HCT116 (cell line): ENCODE measurements around the gene C4orf50. TPM values are rescaled to one million over a fixed set of nuclear protein-coding genes. Genes with fewer than 3 reads are reported as not detected.

Experiments
- ATAC-seq: fragments of 200-7000 bp; cut with Tn5 transposase; 2 replicates; pipeline ENCODE4 v1.9.1; 2020; ENCODE audit warnings: mild to moderate bottlenecking, moderate library complexity
- BruUV-seq: library from RNA; stranded (reverse); fragments of 400-500 nt; replicated peaks from 2 replicates; lab custom pipeline; 2021; lab: Mats Ljungman, UMichigan
- CTCF ChIA-PET: fragments of 300-600 bp; sonication (Branson Sonifier 250); formaldehyde crosslinking; loops from one replicate; lab custom pipeline; 2021; ENCODE audit warnings: antibody characterized with exemption; lab: Charles Lee
- POLR2A ChIA-PET: fragments of 300-600, 350-600 bp; sonication (Branson Sonifier 250); formaldehyde crosslinking; loops from one replicate; lab custom pipeline; 2021; ENCODE audit warnings: antibody characterized with exemption; lab: Charles Lee
- RAD21 ChIA-PET, 2 experiments: fragments of 300-600 bp; sonication (Branson Sonifier 250); formaldehyde crosslinking; loops; one replicate each; lab custom pipeline; 2023; ENCODE audit warnings: low total read pairs in 2 of 2; ENCODE audit not compliant: uncharacterized antibody in 2 of 2, unreplicated experiment in 2 of 2, low non-redundant PET in 1 of 2; lab: Charles Lee
- DNase-seq: peaks from one replicate; pipeline ENCODE4 v3.0.0-alpha.2; 2010; ENCODE audit warnings: low read depth, low spot score
- H2AFZ ChIP-seq: fragments of 200-600 bp; shearing (Covaris generic), sonication (generic); 2 replicates; pipeline ENCODE4 v1.6.1; 2017; ENCODE audit warnings: low read depth, mixed run types, mixed read lengths, antibody characterized with exemption, low read length; ENCODE audit not compliant: poor library complexity, severe bottlenecking
- H3K27ac ChIP-seq: 2 replicates; pipeline ENCODE4 v1.5.1; 2012; ENCODE audit warnings: low read depth, low read length
- H3K27me3 ChIP-seq: fragments of 200-600 bp; sonication (generic); 2 replicates; pipeline ENCODE4 v1.6.1; 2016; ENCODE audit warnings: mixed run types, low read length, mixed read lengths; ENCODE audit not compliant: insufficient read depth
- H3K36me3 ChIP-seq, 2 experiments: fragments of 200-500 bp in 1 of 2; fragments of 200-600 bp in 1 of 2; sonication (Bioruptor generic) in 1 of 2; sonication (generic) in 1 of 2; 2 replicates each; pipeline versions ENCODE4 v1.5.1 to v1.6.1; 2014 to 2016; ENCODE audit warnings: low read length in 2 of 2, inconsistent platforms in 1 of 2, mixed read lengths in 1 of 2, mixed run types in 1 of 2; ENCODE audit not compliant: insufficient read depth in 2 of 2, control insufficient read depth in 1 of 2
- H3K4me1 ChIP-seq, 2 experiments: fragments of 200-600 bp in 1 of 2; sonication (generic) in 1 of 2; 2 replicates each; pipeline versions ENCODE4 v1.5.1 to v1.6.1; 2012 to 2017; ENCODE audit warnings: low read length in 2 of 2, inconsistent platforms in 1 of 2, mild to moderate bottlenecking in 1 of 2, mixed read lengths in 1 of 2, mixed run types in 1 of 2, moderate library complexity in 1 of 2; ENCODE audit not compliant: insufficient read depth in 2 of 2, control insufficient read depth in 1 of 2
- H3K4me2 ChIP-seq: fragments of 200-600 bp; sonication (generic); 2 replicates; pipeline ENCODE4 v1.6.1; 2017; ENCODE audit warnings: mixed run types, low read length, mixed read lengths
- H3K4me3 ChIP-seq, 2 experiments: fragments of 200-600 bp in 1 of 2; sonication (generic) in 1 of 2; replicated peaks in 1 of 2; 2 replicates each; pipeline ENCODE4 v1.5.1; 2011 to 2016; ENCODE audit warnings: low read length in 2 of 2, control low read depth in 1 of 2, low read depth in 1 of 2, mild to moderate bottlenecking in 1 of 2, mixed read lengths in 1 of 2, mixed run types in 1 of 2
- H3K79me2 ChIP-seq: fragments of 200-600 bp; sonication (generic); 2 replicates; pipeline ENCODE4 v1.6.1; 2017; ENCODE audit warnings: mild to moderate bottlenecking, mixed run types, low read length, moderate library complexity, mixed read lengths; ENCODE audit not compliant: insufficient read depth
- H3K9ac ChIP-seq: fragments of 200-600 bp; sonication (generic); 2 replicates; pipeline ENCODE4 v1.6.1; 2016; ENCODE audit warnings: low read length, mixed read lengths
- H3K9me2 ChIP-seq: fragments of 200-600 bp; sonication (generic), shearing (Covaris generic); 2 replicates; pipeline ENCODE4 v1.6.1; 2017; ENCODE audit warnings: mixed run types, mild to moderate bottlenecking, moderate library complexity; ENCODE audit not compliant: insufficient read depth
- H3K9me3 ChIP-seq, 2 experiments: fragments of 200-500 bp in 1 of 2; fragments of 200-600 bp in 1 of 2; sonication (Bioruptor generic) in 1 of 2; sonication (generic) in 1 of 2; 2 replicates each; pipeline ENCODE4 v1.6.1; 2014 to 2017; ENCODE audit warnings: low read length in 2 of 2, mixed read lengths in 2 of 2, inconsistent platforms in 1 of 2, low read depth in 1 of 2, mild to moderate bottlenecking in 1 of 2, mixed run types in 1 of 2, moderate library complexity in 1 of 2; ENCODE audit not compliant: control insufficient read depth in 1 of 2, insufficient read depth in 1 of 2
- H4K20me1 ChIP-seq: fragments of 200-600 bp; sonication (generic), shearing (Covaris generic); 2 replicates; pipeline ENCODE4 v1.6.1; 2017; ENCODE audit warnings: mixed run types, mild to moderate bottlenecking, moderate library complexity; ENCODE audit not compliant: insufficient read depth
- EGR1 ChIP-seq: IDR thresholded peaks from 2 replicates; pipeline ENCODE4 v1.6.1; 2012; ENCODE audit warnings: low read depth
- POLR2A ChIP-seq: IDR thresholded peaks from 2 replicates; pipeline ENCODE4 v1.7.0; 2011; ENCODE audit warnings: borderline replicate concordance; ENCODE audit not compliant: insufficient read depth, insufficient read length; ENCODE audit errors: extremely low read depth
- POLR2AphosphoS5 ChIP-seq: IDR thresholded peaks from 2 replicates; pipeline ENCODE4 v1.6.1; 2011; ENCODE audit warnings: mild to moderate bottlenecking, low read depth, low read length, moderate library complexity
- RAD21 ChIP-seq: IDR thresholded peaks from 2 replicates; pipeline ENCODE4 v1.6.1; 2012; ENCODE audit warnings: low read depth, mild to moderate bottlenecking
- SIN3A ChIP-seq: IDR thresholded peaks from 2 replicates; pipeline ENCODE4 v1.6.1; 2012; ENCODE audit warnings: low read depth
- TCF7L2 ChIP-seq: IDR thresholded peaks from 2 replicates; pipeline ENCODE4 v1.7.0; 2011; ENCODE audit warnings: borderline replicate concordance, inconsistent platforms; ENCODE audit not compliant: insufficient read depth, insufficient read length; ENCODE audit errors: extremely low read depth
- intact Hi-C: fragments of 100-400 bp; cut with micrococcal nuclease; formaldehyde crosslinking; loops from 2 replicates; pipeline ENCODE4 v1.10.0; 2022
- total RNA-seq: library from RNA; stranded (reverse); gene quantifications from one replicate; pipeline ENCODE4 v1.2.1, GENCODE V29; 2021; ENCODE audit not compliant: unreplicated experiment
- TF ChIP-seq, protein P1 (sequence below): IDR thresholded peaks from 2 replicates; pipeline ENCODE4 v1.6.1; 2012; ENCODE audit warnings: low read depth
- TF ChIP-seq, protein P2 (sequence below): IDR thresholded peaks from 2 replicates; pipeline ENCODE4 v1.6.1; 2011; ENCODE audit warnings: mild to moderate bottlenecking, low read length, moderate library complexity; ENCODE audit not compliant: insufficient replicate concordance; ENCODE audit errors: extremely low read depth

C4orf50 gene
- total RNA-seq, 1 experiment from 2014 or later = not detected

GRCh38 chr4:5919044-5919443, 99.2 kb downstream of the C4orf50 start:
- no TSS peak for BruUV-seq
- H3K9me2 ChIP-seq = no peaks in the 10 kb centered on the region
- H3K9me3 ChIP-seq = no peaks in the 10 kb centered on the region
- TF ChIP-seq SIN3A = no peak
- TF ChIP-seq, protein P1, sequence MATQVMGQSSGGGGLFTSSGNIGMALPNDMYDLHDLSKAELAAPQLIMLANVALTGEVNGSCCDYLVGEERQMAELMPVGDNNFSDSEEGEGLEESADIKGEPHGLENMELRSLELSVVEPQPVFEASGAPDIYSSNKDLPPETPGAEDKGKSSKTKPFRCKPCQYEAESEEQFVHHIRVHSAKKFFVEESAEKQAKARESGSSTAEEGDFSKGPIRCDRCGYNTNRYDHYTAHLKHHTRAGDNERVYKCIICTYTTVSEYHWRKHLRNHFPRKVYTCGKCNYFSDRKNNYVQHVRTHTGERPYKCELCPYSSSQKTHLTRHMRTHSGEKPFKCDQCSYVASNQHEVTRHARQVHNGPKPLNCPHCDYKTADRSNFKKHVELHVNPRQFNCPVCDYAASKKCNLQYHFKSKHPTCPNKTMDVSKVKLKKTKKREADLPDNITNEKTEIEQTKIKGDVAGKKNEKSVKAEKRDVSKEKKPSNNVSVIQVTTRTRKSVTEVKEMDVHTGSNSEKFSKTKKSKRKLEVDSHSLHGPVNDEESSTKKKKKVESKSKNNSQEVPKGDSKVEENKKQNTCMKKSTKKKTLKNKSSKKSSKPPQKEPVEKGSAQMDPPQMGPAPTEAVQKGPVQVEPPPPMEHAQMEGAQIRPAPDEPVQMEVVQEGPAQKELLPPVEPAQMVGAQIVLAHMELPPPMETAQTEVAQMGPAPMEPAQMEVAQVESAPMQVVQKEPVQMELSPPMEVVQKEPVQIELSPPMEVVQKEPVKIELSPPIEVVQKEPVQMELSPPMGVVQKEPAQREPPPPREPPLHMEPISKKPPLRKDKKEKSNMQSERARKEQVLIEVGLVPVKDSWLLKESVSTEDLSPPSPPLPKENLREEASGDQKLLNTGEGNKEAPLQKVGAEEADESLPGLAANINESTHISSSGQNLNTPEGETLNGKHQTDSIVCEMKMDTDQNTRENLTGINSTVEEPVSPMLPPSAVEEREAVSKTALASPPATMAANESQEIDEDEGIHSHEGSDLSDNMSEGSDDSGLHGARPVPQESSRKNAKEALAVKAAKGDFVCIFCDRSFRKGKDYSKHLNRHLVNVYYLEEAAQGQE = no peak
- H3K27me3 ChIP-seq = peaks cover 34% of the 10 kb centered on the region
- no peak overlapping the region for H3K27ac ChIP-seq
- H3K9ac ChIP-seq = no peak overlapping the region
- no peak for DNase-seq
- no peaks in the 10 kb centered on the region for H3K4me1 ChIP-seq
- H3K36me3 ChIP-seq = no peaks in the 10 kb centered on the region
- no peaks in the 10 kb centered on the region for H4K20me1 ChIP-seq
- no peak overlapping the region for H3K4me3 ChIP-seq
- ATAC-seq = no peak
- H3K4me2 ChIP-seq = no peak overlapping the region
- H3K79me2 ChIP-seq = no peaks in the 10 kb centered on the region
- ChIA-PET POLR2A (no interaction called here), RAD21 (no interaction called here), CTCF (no interaction called here)
- intact Hi-C loops = no loop called here
- no peak overlapping the region for H2AFZ ChIP-seq

GRCh38 chr4:5918331-5918985, 99.8 kb downstream of the C4orf50 start:
- Histone ChIP-seq H3K4me2 (no peak overlapping the region), H3K79me2 (no peaks in the 10 kb centered on the region), H3K9me2 (no peaks in the 10 kb centered on the region), H3K27me3 (peaks cover 34% of the 10 kb centered on the region), H3K4me3 (no peak overlapping the region), H3K9ac (no peak overlapping the region), H4K20me1 (no peaks in the 10 kb centered on the region), H3K27ac (no peak overlapping the region), H3K9me3 (no peaks in the 10 kb centered on the region), H3K36me3 (no peaks in the 10 kb centered on the region), H2AFZ (no peak overlapping the region), H3K4me1 (no peaks in the 10 kb centered on the region)
- RAD21 ChIA-PET = no interaction called here
- CTCF ChIA-PET = no interaction called here
- intact Hi-C loops = no loop called here
- no peak for ATAC-seq
- no TSS peak for BruUV-seq
- POLR2A ChIA-PET = no interaction called here
- DNase-seq = no peak
- no peak for TF ChIP-seq POLR2AphosphoS5
- no peak for TF ChIP-seq POLR2A
- no peak for TF ChIP-seq TCF7L2
- TF ChIP-seq EGR1 = no peak
- TF ChIP-seq SIN3A = no peak
- no peak for TF ChIP-seq RAD21
- TF ChIP-seq, protein P2, sequence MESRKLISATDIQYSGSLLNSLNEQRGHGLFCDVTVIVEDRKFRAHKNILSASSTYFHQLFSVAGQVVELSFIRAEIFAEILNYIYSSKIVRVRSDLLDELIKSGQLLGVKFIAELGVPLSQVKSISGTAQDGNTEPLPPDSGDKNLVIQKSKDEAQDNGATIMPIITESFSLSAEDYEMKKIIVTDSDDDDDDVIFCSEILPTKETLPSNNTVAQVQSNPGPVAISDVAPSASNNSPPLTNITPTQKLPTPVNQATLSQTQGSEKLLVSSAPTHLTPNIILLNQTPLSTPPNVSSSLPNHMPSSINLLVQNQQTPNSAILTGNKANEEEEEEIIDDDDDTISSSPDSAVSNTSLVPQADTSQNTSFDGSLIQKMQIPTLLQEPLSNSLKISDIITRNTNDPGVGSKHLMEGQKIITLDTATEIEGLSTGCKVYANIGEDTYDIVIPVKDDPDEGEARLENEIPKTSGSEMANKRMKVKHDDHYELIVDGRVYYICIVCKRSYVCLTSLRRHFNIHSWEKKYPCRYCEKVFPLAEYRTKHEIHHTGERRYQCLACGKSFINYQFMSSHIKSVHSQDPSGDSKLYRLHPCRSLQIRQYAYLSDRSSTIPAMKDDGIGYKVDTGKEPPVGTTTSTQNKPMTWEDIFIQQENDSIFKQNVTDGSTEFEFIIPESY = no peak
